GM19193 (cell line): Measurements from ENCODE around the gene TM7SF3.
A peak's percentile ranks its signal among the peaks of the same experiment; 100 is the strongest.

ENCODE experiments used
- POLR2A ChIP-seq: IDR thresholded peaks from 4 replicates; pipeline ENCODE4 v1.6.1; 2011; ENCODE audit not compliant: insufficient read depth, insufficient read length; ENCODE audit errors: extremely low read depth

TM7SF3 gene, protein sequence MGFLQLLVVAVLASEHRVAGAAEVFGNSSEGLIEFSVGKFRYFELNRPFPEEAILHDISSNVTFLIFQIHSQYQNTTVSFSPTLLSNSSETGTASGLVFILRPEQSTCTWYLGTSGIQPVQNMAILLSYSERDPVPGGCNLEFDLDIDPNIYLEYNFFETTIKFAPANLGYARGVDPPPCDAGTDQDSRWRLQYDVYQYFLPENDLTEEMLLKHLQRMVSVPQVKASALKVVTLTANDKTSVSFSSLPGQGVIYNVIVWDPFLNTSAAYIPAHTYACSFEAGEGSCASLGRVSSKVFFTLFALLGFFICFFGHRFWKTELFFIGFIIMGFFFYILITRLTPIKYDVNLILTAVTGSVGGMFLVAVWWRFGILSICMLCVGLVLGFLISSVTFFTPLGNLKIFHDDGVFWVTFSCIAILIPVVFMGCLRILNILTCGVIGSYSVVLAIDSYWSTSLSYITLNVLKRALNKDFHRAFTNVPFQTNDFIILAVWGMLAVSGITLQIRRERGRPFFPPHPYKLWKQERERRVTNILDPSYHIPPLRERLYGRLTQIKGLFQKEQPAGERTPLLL

DNA sequence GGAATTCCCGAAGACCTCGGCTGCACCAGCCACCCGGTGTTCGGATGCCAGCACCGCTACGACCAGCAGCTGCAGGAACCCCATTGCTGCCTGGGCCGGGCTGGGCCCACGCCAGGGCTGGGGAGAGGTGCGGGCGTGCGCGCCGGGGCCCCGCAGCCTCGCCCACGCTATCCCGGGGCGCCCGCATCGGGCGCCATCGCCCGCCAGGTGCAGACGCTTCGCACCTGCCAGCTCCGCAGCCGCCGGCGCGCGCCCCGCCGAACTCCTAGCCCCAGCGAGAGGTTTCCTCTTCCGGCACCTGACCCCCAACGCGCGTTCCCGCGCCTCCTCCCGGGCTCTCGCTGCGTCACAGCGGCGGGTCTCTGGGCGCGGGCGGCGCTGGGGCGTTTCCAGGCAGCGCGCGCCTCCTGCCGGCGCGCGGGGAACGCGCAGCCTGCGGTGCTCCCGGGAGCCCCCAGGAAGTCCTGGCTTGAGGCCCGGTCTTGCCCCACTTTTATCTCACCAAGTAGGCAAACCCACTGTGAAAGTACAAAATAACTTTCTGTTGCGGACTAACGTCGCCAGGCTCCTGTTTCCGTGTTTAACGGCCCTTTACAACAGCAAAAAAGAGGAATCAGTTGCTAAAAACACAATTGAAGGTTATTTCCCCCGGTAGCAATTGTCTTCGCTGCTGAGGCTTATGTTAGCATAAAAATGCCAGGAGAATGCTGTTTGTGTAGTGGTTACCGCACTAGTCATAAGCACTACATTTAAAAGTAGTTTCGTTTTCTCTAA is at the start of gene TM7SF3:
Gene TM7SF3, minus strand, starts transcription at position 300 of the 774 bp plus-strand sequence. Its CDS starts 216 bp downstream, at position 84.
- TF ChIP-seq POLR2A, result peak; percentile 91

DNA sequence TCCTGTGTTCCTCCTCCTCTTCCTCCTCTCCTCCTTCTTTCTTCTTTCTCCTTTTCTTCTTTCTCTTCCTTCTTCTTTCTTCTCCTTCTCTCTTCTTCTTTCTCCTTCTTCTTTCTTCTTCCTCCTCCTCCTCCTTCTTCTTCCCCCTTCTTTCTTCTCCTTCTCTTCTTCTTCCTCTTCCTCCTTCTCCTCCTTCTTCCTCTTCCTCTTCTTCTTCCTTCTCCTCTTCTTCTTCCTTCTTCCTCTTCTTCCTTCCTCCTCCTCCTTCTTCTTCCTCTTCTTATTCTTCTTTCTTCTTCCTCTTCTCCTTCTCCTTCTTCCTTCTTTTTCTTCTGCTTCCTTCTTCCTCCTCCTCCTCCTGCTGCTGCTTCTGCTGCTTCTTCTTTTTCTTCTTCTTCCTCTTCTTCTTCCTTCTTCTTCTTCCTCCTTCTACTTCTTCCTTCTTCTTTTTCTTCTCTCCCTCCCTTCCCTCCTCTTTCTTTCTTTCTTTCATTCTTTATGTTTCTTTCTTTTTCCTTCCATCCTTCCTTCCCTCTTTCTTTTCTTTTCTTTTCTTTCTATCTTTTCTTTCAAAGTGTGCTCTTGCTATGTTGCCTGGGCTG is 49.2 kb upstream of the TM7SF3 start:
- no peak for TF ChIP-seq POLR2A

DNA sequence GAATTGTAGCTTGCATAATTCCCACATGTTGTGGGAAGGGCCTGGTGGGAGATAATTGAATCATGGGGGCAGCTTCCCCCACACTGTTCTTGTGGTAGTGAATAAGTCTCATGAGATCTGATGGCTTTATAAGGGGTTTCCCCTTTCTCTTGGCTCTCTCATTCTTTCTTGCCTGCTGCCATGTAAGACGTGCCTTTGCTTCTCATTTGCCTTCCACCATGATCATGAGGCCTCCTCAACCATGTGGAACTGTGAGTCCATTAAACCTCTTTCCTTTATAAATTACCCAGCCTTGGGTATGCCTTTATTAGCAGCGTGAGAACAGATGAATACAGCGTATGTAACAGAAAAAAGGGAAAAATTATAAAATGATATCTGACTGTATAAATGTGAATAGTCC is 47.1 kb upstream of the TM7SF3 start:
- no peak for TF ChIP-seq POLR2A

DNA sequence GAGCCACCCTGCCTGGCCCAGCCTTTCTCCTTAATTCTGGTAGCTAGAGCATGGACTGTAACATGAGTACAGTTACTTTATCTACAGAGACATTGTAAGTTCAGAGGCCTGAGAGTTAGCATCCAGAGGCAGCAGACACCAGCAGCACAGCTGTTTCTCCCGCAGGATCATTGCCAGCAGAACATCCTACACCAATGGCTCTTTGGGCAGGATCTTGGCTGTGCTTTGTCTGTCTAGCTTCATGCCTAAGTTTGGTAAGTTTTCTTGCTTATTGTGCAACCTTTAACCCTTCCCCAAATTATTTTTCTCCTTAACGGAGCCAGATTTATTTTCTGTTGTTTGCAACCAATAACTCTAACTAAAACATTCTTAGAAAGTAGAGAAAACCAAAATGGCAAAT is 46.6 kb upstream of the TM7SF3 start:
- TF ChIP-seq POLR2A, result no peak

DNA sequence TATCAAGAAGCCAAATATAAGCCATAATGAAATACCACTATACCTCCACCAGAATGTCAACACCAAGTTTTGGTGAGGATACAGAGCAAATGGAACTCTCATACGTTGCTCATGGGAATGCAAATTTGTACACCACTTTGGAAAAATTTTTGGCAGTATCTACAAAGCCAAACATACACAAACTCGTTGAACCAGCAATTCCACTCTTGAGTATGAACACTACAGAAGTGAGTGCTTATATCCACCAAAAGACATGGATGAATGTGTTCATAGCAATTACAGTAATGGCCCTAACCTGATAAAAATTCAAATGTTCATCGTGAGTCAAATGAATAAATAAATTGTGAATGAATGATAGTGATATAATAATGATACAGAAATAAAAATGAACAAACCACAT is 43.4 kb upstream of the TM7SF3 start:
- no peak for TF ChIP-seq POLR2A

DNA sequence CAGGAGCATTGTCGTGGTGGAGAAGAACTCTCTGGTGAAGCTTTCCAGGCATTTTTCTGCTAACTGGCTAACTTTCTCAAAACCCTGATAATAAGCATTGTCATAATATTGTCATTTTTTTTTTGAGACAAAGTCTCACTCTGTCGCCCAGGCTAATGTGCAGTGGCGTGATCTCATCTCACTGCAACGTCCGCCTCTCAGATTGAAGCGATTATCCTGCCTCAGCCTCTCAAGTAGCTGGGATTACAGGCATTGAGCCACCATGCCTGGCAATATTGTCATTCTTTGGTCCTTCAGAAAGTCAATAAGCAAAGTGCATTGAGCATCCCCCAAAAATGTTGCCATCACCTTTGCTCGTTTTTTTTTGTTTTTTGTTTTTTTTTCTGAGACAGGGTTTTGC is 41.8 kb upstream of the TM7SF3 start:
- no peak for TF ChIP-seq POLR2A

DNA sequence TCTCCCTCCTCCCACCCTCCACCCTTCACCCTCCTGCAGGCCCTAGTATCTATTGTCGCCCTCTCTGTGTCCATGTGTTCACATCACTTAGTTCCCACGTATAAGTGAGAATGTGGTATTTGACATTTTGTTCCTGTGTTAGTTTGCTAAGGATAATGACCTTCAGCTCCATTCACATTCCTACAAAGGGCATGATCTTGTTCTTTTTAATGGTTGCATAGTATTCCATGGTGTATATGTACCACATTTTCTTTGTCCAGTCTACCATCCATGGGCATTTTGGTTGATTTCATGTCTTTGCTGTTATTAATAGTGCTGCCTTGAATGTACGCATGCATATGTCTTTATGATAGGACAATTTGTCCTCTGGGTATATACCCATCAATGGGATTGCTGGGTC is 38.6 kb upstream of the TM7SF3 start:
- TF ChIP-seq POLR2A, result no peak

DNA sequence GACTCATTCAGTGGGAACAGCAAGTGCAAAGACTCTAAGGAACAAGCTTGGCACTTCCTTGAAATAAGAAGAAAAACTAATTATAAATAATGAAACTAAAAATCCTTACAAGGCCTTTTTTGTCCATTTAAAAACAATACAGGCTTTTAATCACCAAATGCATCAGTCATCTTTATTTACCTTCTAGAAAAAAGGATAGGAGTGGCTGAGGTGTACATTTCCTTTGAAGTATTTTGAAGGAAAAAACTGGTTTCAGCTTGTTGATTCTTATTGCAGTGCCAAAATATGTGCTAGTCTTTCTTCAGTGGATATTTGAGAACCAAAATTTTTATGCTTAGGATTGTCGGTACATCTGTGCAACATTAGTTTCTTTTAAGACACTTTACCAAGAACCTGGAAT is 38.0 kb upstream of the TM7SF3 start:
- TF ChIP-seq POLR2A, result no peak

DNA sequence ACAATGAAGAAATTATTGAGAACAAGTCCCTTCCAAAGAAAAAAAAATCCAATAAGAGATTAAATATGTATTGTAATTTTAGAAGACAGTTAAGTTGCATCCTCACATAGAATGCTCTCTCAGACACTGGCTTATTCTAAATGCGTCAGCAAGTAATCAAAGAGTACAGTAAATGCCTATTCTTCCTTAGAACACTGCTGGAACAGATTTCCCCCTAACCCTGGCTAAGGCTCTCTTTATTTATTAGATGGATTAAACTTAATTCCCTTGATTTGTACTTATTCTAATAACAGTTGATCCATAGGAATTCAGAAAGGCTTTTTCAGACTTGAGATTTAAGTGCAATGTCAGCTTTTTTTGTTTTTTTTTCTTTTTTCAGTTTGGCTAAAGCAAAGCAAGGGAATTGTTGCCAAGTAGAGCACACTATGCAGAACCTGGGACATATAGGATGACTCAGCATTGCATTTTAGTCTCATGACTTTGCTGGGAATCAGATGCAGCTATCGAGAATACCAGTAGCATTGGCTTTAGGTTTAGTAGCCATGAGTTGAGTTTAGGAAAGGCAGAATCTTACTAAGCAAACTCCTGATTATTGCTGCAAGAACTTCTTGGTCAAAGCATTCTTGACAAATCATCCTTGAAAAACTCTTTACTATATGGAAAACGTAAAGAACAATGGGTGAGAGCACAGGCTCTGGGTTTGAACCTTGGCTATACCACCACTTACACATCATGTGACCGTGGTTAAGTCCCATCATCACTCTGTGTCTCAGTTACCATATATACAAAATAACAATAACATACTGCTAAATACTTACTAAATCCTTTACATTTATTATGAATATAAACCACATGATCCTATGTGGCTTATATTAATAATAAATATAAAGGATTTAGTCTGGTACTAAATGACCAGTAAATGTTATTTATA is 34.9 kb upstream of the TM7SF3 start:
- no peak for TF ChIP-seq POLR2A

DNA sequence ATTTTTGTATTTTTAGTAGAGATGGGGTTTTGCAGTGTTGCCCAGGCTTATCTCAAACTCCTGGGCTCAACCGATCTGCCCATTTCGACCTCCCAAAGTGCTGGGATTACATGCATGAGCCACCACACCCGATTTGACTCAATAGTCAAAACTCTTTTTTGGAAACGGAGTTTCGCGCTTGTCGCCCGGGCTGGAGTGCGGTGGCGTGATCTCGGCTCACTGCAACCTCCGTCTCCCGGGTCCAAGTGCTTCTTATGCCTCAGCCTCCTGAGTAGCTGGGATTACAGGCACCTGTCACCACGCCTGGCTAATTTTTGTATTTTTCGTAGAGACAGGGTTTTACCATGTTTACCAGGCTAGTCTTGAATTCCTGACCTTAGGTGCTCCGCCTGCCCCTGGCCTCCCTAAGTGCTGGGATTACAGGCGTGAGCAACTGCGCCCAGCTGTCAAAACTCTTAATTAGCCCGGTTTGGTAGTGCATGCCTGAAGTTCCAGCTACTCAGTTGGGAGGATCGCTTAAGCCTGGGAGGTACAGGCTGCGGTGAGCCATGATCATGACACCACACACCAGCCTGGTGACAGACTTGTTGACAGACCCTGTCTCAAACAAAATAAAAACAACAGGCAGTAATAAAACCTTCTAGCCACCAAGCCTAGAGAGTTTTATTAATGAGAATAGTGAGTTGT is 20.6 kb upstream of the TM7SF3 start:
- no peak for TF ChIP-seq POLR2A

DNA sequence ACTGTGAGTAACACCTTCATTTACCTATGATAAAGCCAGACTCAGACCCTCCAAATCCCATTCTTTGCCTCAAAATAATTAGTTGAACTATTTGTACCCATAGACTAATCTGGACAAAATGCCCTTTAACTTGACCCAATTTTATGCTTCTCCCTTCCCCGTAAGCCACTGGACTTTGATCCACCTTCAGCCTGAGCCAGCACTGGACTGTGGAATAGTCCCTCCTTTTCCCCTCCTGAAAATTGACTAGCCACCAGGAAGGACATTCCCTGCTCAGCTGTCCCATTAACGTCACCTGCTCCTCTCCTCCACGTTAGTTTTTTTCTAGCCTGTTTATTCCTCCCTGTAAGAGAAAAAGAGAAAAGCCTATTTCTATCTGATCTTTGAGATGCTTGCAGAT is 18.5 kb upstream of the TM7SF3 start:
- TF ChIP-seq POLR2A, result no peak

DNA sequence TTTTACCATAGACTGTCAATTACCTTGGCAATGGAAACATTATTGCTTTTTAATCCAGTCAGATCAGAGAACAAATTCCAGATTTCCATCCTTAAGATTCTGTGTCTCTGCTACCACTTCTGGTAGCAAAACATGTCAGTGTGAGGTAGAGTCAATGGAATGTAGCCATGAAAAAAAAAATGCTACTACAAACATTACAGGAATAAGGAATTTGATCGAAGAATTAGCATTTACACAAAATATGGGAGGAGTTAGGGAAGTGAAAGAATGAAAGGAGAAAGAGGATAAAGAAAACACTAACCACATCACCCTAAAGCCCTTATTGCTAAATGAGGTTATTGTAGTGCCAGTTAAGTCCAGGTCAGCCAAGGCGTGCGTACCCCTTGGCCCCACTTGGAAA is 17.3 kb upstream of the TM7SF3 start:
- TF ChIP-seq POLR2A, result no peak

DNA sequence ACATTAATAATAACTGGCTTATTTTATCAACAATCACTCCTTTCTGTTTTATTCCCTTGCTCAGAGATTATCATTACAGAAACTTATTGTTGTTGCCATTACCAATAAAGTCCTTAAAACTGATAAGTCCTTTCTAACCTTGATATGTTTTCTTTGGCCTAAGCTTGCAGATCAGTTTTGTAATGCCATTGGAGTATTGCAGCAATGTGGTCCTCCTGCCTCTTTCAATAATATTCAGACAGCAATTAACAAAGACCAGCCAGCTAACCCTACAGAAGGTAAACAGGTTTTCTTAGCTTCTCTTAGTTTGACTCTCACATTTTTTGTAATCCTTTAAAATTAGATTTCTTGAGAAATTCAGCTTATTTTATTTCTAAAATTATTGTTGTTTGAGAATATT is 12.1 kb upstream of the TM7SF3 start:
- TF ChIP-seq POLR2A, result no peak

DNA sequence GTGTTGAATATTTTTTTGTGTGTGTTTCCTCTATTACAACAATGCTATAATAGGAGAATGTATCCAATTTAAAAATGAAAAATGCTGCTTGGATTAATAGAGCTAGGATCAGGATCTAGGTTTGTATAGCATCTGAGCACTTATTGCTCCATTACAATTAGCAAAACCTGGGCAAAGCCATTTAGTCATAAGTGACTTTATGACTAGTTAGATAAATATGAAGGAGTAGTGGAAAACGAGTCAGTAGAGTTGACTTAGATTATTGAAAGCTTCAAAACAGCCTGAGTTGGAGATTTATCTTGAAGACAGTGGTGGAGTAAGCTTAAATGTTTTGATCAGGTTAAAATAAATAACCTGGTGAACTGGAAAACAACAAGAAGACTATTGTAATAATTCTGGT is 10.9 kb upstream of the TM7SF3 start:
- TF ChIP-seq POLR2A, result no peak

DNA sequence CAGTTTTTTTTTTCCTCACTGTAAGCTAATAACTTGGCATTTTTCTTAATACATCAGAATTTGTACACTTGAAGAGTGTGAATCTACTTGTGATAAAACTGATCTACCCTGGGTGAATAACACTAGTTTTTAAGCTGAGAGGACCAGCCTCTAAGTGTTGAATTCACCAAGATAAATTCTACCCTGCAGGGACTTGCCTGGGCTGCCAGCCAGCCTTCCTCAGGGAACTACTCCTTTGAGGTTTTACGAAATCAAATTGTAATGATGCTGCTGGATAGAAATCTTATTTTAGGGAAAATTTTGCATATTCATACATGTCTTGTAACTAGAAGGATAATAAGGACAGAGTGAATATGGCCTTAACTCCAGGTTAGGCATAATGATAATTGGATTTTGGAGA is 10.1 kb upstream of the TM7SF3 start:
- no peak for TF ChIP-seq POLR2A

DNA sequence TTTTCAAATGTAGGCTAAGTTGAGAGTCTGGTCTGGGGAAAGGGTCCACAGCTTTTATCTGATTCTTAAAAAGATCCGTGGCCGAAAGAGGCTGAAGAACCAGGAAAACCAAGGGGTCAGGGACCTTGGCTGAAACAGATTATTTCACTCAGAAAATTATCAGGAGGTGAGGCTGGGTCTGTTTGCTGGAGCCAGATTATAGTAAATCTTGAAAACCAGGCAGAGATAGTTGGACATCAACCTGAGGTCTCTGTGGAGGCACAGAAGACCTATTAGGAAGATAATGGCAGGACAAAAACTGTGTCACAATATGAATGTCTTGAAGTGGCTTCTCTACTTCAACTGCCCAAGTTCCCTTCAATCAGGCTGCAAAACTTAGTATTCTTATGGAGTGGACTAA is 6.6 kb upstream of the TM7SF3 start:
- no peak for TF ChIP-seq POLR2A
